NCI-H748 treated with DMSO at 0.1 percent for 48 hours (cell line): Measurements from ENCODE around the gene RAB12.
A peak's percentile ranks its signal among the peaks of the same experiment; 100 is the strongest.
"Not testable (repeated sequence)": the region's sequence is repeated elsewhere in the genome, so short reads cannot be mapped to it uniquely, and the experiment has no call there.

Source experiments
- DNase-seq: peaks from one replicate; lab custom pipeline; 2025; lab: John Stamatoyannopoulos, UW

The RAB12 gene

DNA sequence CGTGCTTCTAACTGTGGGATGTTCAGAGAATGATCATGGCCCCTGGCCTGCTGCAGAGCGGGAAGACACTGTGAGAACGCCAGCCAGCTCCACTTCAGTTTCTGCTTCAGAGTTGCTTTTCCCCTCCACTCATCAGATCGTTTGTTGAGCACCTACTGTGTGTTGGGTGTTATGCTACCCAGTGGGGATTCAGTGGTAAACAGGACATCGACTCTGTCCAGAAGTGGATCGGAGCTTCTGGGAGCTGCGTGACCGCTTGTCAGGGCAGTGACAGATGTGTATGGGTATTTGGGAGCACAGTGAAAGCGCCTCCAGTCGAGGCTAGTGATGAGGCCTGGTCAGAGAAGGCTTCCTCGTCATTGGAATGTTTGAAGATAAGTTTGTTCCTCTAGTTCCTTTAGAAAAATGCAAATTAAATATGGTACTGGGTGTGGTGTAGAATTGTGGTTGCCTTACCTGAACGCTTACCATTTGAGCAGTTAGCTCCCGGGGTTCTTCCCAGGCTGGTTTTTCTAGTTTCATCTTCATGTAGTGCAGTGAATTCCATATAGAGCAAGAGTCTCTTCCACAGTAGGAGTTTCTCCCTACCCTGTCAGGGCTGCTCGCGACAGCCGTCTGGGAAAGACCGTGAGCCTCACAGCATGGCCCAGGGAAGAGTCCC lies 2.8 kb downstream of the RAB12 start:
- DNase-seq, result no peak

DNA sequence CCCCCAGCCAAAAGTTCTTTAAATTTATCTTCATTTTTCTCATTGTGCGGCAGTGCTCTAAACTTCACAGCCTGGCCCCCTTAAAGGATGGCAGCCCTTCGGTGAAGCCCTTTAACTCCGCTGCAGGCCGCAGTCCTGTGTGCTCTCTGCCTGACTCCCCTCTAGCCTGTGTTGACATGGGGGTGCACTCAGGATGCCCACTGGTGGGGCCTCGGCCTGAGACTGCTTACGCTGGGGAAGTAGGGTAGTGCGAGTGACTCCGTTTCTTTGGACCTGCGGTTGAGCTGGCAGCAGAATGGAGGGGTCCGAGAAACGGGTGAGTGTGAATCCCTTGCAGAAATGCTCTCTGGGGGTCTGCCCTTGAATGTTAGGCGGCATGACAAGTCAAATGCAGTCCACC lies 5.6 kb downstream of the RAB12 start:
- no peak for DNase-seq

DNA sequence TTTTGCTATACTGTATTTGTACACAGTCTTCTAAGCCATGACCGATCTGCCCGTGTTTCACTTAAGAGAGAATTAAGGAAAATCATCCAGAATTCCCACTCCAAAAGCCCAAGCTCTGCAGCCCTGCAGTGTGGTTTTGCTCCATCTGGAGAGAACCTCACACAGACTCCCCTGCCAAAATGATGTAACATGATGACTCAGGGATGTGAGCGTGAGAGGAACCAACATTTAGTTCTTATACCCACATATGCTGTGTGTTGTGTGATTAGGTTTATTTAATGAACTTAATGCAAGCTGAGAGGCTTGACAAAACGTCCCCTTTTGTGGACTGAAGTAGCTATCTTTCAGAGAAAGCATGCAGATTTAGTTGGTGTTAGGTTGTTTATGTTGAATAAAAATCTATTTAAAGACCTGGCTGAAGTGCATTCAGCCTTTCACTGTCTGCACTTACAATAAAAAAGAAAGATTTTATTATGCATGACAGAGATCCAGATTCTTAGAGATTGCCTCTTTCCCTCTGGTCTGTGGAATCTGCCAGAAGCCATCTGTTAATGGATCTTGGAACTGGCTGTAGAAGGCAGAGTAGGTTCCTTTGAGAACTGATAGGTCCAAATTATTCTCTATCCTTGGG lies 6.3 kb downstream of the RAB12 start:
- DNase-seq, result no peak

DNA sequence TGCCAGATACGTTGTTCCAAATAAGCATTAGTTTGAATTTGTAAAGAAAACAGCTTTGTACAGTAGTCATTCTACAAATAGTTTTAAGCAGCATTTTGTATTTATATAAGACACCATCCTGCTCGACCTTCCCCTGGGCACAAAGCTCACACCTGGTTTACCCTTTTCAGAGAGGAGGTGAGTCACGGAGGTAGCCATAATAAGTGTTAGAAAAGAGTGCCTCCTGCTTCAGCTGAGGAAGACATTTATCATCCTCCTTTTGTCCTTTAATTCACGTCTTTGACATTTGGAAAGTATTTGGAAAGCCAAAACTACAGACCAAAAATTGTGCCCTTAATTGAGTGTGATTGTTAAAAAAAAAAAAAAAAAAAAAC lies 6.8 kb downstream of the RAB12 start:
- DNase-seq, result no peak

DNA sequence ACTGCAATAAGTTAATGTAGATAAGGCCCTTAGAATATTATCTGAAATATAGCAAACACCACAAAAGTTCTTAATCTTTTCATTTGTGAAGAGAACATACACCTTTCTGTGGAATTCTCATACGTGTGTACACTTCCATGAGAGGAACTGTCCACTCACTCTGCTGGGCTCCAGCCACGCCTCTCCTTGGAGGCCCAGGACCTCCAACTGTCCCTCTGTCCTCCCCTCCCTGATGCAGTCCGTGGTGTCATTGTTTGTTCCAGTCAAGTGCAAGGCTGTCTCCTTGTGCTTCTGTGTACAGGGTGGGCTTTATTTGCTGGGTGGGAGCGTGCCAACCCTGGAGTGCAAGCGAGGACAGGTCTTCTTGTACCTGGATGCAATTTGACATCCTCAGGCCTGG lies 8.7 kb downstream of the RAB12 start:
- DNase-seq, result no peak

DNA sequence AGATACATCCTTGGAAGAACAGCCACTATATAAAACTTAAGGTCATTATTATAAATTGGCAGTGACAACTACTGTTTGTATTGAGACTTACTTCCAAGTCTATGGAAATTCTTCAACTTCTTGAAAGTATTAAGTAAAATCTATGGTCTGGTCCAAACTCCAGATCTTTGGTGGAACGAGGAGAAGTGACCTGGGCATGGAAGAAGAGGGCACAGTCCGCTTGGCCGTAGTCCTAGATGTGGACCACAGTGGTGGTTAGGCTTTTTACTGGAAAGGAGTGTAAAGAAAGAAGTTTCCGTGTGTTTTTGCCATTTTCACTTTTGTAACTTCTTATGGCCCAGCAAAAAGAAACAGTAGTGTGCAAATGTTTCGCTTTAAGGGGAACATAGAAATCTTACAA lies 9.8 kb downstream of the RAB12 start:
- DNase-seq, result no peak

DNA sequence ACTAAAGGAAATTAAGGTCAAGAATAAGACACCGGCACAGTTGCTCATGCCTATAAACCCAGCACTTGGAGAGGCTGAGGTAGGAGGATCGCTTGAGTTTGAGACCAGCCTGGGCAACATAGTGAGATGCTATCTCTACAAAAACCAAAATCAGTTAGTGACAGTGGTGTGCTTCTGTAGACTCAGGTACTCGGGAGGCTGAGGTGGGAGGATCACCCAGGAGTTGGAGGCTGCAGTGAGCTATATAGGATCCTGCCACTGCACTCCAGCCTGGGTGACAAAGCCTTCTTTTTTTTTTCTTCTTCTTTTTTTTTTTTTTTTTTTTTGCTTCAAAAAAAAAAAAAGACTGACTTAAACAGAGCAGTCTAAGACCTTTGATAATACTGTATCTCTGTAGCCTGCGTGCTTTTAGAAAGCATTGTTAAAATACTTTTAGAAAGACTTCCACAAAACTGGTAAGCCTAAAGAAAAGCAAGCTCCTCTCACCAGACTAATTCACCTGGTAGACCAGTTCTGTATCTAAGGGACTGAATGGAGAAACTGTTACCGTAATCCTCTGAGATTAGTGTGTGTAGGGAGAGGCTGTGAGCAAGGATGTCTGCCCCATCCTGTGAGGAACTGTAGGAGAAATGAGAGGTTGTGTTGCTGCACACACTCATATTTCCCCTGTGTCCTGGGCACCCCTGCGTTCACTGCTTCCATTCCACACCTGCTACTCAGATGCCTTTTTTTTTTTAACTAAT lies 10.8 kb downstream of the RAB12 start:
- no peak for DNase-seq

DNA sequence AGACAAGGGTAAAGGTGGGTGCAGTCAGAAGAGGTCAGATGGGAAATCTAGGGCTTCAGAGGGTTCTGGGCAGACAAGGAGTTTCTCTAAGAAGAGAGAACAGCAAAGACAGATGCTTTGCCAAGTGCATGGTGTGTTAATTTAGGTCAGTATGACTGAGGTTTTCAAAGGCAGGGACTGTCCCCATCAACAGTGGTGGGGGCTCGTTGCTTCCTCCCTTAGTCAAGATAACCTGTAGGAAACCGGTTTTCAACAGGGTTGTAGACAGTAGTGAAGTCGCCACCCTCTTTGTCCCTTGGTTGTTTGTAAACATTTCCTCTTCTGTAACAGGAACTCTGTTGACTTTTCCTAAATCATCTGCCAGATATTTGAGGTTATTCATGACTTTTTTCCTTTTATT lies 11.6 kb downstream of the RAB12 start:
- no peak for DNase-seq

DNA sequence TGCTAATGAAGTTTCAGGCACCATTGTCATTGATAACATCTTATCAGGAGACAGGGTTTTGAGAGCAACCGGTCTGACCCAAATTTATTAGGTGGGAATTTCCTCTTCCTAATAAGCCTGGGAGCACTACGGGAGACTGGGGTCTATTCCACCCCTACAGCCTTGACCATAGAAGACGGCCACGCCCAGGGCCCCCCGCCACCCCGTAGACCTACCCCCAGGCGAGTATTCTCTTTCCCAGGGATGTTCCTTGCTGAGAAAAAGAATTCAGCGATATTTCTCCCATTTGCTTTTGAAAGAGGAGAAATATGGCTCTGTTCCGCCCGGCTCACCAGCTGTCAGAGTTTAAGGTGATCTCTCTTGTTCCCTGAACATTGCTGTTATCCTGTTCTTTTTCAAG lies 13.4 kb downstream of the RAB12 start:
- DNase-seq, result not testable (repeated sequence)

DNA sequence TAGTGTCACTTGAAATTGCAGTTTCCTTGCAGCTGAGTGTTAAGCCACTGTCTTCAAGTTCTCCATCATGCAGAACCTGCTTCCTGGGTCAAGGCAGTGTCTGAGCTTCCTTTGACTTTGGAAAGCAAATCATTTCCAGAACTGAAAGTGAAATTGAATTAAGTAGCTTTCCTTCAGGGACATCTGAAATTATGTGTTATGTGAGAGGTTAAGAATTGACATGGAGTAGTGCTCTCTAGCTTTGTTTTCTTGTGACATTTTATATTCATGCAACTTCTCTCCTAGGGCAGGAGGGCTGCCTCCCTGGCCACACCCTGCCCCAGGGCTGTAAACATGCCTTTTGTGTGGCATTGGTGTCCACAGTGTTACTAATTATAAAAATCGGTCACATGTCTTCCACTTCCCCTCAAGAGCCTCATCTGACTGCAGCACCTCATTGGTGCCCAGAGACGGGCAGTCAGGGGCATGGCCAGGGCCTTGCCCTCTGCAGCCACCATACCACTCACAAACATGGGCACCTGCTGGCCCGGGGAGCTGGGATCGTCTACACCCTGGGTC lies 14.4 kb downstream of the RAB12 start:
- DNase-seq, result peak; percentile 60

DNA sequence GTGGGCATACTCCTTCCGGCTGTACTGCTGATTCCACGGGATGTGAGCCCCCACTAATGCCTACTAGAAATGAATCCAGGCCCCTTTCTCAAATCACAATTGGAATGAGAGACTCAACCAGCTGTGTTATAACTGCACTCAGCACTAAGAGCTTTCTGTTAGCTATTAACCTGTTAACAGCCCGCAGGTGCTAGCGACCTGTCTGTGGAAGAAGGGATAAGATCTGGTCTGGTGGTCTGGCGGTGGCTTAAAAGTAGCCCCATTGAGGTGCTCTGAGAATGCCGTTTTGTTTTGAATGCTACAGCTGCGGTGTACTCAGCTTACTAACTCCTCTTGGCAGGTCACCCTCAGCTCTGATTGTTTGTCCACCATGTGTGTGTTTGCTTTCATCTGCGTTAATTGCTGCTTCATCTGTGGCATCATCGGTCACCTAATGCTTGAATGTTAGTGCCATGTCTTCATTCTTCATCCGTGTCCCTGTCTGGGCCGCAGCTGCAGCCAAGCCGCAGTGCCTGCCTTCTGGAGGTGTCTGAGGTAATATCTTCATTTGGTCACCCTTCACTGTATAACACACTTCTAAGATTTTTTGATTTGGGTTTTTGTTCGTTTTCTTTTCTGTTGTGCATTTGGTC lies 16.3 kb downstream of the RAB12 start:
- DNase-seq, result peak; percentile 76

DNA sequence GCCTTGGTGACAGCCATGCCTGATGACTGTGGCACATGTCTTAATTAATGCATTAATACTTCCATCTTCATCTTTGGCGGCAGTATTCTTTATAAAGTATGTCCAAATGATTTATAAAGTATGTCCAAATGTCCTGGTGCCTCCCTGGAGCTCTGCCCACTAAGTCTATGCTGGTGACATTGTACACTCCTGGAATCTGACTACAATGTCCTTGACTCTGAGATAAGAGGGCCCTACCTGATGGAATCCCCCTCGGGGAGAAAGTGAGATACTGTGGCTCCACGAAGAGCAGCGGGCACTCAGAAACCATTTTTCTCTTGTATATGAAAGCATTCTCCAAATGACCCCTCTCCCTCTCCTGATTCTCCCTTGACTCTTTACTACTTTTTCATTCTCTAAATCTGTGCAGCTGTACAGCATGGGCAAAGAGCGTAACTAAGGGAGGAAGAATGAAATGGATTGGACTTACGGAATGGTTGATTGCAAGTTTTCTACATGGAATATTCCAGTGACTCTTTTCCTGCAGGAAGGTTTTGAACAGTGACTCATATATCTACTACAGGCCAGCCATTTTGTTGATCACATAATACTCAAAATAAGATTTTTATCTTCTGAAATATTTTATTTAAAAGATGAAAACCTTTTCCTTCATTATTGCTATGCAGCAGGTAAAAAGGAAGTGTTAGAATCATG lies 17.3 kb downstream of the RAB12 start:
- no peak for DNase-seq

DNA sequence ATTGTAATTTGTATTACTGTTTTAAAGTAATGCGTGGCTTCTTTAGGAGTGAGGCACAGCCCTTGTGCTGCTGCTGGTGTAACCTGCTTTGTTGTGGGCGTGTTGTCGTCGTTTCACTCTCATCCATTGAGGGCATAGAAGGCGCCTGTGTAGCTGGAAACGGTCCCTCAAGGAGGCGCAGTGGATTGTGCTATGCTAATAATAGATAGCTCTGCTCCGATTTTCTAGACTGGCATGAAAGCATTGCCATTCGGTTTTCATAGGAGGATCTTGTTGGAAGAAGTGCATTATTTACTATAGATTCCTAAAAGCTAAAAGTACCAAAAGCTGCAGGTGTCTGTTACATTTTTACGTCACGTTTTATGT lies 17.9 kb downstream of the RAB12 start:
- no peak for DNase-seq

DNA sequence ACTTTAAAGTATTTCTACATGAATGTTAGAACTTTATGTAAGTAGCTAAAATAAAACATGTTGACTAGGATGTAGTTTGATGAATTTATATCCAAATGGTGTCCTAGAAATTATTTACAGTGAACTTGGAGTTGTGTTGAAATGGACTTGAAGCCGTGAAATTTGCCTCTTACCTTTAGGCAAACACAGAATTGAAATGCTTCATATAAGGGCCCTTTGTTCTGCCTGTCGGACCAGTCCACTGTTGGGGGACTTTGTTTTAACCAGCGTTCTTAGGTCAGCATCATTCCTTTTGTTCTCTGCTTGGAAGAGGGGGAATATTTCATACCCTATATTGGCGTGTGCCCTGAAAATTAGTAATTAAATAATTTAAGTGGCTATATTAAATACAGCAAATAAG lies 18.3 kb downstream of the RAB12 start:
- DNase-seq, result no peak

DNA sequence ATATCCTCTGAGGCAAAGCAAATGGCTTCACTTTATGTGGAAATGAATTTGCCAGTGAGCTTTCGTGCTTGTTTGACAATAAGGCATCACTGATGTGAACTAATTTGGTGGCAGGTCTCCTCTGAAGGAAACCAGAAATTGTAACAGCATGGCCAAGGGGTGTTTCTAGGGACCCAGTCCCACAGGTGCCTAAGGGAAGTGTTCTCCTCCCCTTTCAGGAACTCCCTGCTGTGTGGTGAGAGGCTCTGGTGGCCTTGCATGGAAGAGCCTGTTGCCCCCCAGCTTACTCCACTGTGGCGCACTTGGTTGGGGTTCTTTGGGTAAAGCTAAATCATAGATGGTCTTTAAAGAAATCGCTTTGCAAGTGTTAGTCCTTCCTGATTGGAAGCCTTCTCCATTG lies 20.4 kb downstream of the RAB12 start:
- DNase-seq, result no peak

DNA sequence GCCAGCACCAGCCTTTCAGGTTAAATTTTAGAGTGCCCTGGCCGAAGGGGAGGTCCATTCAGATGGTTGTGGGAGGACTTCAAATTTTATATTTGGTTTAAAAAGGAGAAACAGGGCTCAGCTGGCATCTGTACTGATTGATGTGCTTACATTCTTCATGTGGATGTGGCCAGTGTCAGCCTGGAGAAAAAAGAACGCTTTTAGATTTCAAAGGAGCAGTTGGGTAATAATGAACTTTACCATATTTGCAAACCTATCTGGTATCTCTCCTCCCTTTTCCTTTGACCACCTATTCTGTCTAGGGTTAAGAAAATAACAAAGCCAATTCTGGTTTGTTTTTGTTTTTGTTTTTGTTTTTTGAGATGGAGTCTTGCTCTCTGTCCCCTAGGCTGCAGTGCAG lies 21.3 kb downstream of the RAB12 start:
- no peak for DNase-seq

DNA sequence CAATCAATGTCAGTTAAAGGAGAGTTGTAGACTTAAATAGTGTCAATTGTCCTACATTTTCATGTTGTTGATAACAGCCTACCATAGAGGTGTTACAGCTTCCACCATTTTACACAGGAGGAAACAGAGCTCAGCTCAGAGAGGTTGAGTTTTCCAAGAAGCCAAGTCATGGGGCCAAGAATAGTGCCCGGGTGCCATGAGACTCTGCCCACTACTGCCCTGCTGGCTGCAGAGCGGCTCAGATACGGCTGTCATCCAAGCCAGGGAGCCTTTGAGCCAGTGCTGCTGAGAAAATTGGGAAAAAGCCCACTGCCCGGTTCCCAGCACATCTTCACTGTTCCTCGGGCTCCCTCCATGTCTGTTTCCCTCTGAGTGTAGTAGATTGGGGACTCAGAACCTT lies 22.0 kb downstream of the RAB12 start:
- no peak for DNase-seq

DNA sequence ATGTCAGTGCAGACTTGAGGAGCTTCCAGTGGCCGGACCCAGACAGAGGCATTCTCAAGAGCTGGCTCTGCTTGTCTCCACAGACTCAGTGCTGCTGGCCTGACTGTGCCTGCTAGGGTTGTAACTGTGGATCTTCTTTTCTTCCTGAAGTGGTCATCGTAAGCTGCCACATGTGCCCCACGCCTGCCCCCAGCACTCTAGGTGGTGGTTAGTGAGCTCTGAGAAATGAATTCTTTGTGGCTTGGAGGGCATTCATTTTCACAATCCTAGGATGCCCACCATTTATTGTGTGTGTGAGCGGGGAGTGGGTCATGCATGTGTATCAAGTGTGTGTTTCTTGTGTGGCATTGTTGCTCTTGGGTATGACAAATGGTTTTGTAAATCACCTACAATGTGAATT lies 23.1 kb downstream of the RAB12 start:
- DNase-seq, result no peak

DNA sequence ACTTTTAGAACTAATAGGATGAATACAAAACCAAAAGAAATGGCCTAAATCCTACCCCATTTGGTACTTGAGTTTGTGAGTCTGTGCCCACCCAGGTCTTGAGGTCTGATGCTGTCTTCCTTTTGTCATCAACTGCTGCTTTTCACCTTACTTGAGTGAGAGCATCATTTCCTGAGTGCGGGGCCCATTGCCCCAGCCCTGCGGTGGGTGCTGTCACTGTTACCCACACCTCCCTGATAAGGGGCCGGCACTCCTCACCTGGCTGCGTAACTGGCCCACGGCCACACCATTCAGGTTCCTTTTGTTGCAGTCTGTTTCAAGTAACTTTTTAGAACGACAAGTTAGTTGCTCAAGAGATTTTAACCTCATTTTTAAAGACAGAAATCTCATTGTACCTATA lies 25.3 kb downstream of the RAB12 start:
- DNase-seq, result no peak

DNA sequence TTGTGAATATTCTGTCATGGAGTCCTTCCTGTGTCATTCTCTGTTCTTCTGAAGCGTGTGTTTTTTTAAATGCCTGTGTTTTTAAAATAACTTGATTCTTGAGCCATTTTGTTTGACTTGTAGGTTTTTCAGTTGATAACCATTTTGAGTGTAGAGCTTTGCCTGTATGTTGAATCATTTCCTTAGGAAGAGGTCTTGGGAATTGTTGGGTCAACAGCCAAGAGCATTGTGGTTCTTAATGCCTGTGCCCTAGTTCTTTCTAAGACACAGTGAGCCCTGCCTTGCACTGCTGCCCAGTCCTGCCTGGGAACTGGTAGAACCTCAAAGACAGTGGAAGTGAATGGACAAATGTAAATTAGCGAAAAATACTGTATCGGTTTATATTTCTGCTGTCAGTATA lies 25.9 kb downstream of the RAB12 start:
- no peak for DNase-seq

DNA sequence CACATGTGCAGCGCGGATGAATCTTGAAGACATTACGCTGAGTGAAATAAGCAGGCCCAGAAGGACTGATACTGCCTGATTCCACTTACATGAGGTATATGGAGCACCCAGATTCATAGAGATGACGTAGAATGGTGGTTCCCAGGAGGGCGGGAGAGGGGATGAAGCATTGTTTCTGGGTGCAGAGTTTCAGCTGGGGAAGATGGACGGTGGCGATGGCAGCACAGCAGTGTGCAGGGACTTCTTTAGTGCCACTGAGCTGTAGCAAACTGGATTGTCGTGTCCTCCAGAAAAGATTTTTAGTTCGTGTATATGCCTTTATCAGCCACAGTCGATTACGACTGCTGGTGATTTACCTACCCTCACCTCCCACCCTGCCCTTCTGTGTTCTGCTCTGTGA lies 30.5 kb downstream of the RAB12 start:
- no peak for DNase-seq

DNA sequence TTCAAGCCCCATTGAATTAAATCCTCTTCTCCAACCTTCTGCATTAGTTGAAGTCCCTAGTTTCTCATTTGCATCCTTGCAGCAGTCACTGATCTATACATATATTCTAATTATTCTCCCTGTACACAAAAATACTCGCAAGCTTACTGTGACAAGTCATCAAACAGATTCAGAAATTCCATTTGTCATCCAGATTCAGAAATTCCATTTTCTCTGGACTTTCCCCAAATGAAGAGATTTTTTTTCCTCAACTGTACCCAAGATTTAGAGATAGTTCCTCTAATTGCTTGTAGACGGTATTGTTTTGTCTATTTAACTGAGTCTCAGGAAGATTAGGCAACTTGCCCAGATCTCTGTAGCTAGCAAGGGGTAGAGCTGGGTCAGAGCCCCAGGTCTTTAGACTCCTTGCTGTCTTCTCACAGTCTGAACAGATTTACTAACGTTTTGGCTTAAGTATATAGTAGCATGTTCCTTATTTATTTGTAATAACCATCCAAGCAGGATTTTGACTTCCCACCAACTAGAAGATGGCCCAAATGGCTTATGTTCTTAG lies 34.2 kb downstream of the RAB12 start:
- no peak for DNase-seq
